ENCODE results near the gene EMILIN2.

Gene EMILIN2

GRCh38 chr18:2907550-2908135 is 60.8 kb downstream of the EMILIN2 start:
- no peak for TF ChIP-seq CTCF (IDR thresholded peaks at IDR 0.05; ENCODE audit: unreplicated experiment in 3 of 3)
- Mint-ChIP-seq H3K27ac (peak overlapping the region in 2 of 3 experiments; percentile 39 to 53), H3K9me3 (no peaks in the 10 kb centered on the region), H3K27me3 (ENCODE audit: low read depth) (peaks cover 15% of the 10 kb centered on the region), H3K36me3 (ENCODE audit: low read depth) (peaks cover 14% of the 10 kb centered on the region), H3K4me1 (peaks cover 8% of the 10 kb centered on the region), H3K4me3 (peak overlapping the region; percentile 80 to 88 (median 82))

GRCh38 chr18:2908166-2908945 is 61.5 kb downstream of the EMILIN2 start:
- TF ChIP-seq CTCF (IDR thresholded peaks at IDR 0.05; ENCODE audit: unreplicated experiment in 3 of 3) = no peak
- Mint-ChIP-seq H3K9me3 (no peaks in the 10 kb centered on the region), H3K27ac (peak overlapping the region in 2 of 3 experiments; percentile 39 to 53), H3K27me3 (ENCODE audit: low read depth) (peaks cover 15% of the 10 kb centered on the region), H3K4me1 (peaks cover 12% of the 10 kb centered on the region), H3K36me3 (ENCODE audit: low read depth) (peaks cover 14% of the 10 kb centered on the region), H3K4me3 (peak overlapping the region; percentile 51 to 88 (median 78))

GRCh38 chr18:2908946-2909335 is 62.1 kb downstream of the EMILIN2 start:
- peaks cover 17% of the 10 kb centered on the region for H3K36me3 Mint-ChIP-seq (ENCODE audit: low read depth)
- H3K27ac Mint-ChIP-seq = peak overlapping the region in 2 of 3 experiments; percentile 39 to 80
- no peak for TF ChIP-seq CTCF (IDR thresholded peaks at IDR 0.05; ENCODE audit: unreplicated experiment in 3 of 3)
- peaks cover 18% of the 10 kb centered on the region for H3K4me1 Mint-ChIP-seq
- H3K27me3 Mint-ChIP-seq (ENCODE audit: low read depth) = peaks cover 15% of the 10 kb centered on the region
- H3K4me3 Mint-ChIP-seq = peak overlapping the region; percentile 9 to 68 (median 63)
- H3K9me3 Mint-ChIP-seq = no peaks in the 10 kb centered on the region

GRCh38 chr18:2909431-2910140 is 62.8 kb downstream of the EMILIN2 start:
- peak overlapping the region in 2 of 3 experiments; percentile 39 to 80 for H3K27ac Mint-ChIP-seq
- H3K36me3 Mint-ChIP-seq (ENCODE audit: low read depth) = peaks cover 21% of the 10 kb centered on the region
- H3K27me3 Mint-ChIP-seq (ENCODE audit: low read depth) = peaks cover 15% of the 10 kb centered on the region
- TF ChIP-seq CTCF (IDR thresholded peaks at IDR 0.05; ENCODE audit: unreplicated experiment in 3 of 3) = no peak
- H3K9me3 Mint-ChIP-seq = no peaks in the 10 kb centered on the region
- peak overlapping the region; percentile 9 to 68 (median 63) for H3K4me3 Mint-ChIP-seq
- peaks cover 24% of the 10 kb centered on the region for H3K4me1 Mint-ChIP-seq

- no peak overlapping the region for H3K4me3 Mint-ChIP-seq
- H3K27me3 Mint-ChIP-seq (ENCODE audit: low read depth) = peaks cover 15% of the 10 kb centered on the region
- peaks cover 21% of the 10 kb centered on the region for H3K36me3 Mint-ChIP-seq (ENCODE audit: low read depth)
- H3K9me3 Mint-ChIP-seq = no peaks in the 10 kb centered on the region
- H3K4me1 Mint-ChIP-seq = peaks cover 29% of the 10 kb centered on the region
- no peak for TF ChIP-seq CTCF (IDR thresholded peaks at IDR 0.05; ENCODE audit: unreplicated experiment in 3 of 3)
- no peak overlapping the region for H3K27ac Mint-ChIP-seq
These were observed 63.5 kb downstream of the EMILIN2 start for GRCh38 chr18:2910261-2910660.
